Stimulated activated CD4-positive, alpha-beta T cell treated with anti-CD3 and anti-CD28 coated beads, Interleukin-1b, Interleukin-23, amount 100 ng/mL, for 48 hours (primary cell): ENCODE results near the gene MDN1.
"Not testable (repeated sequence)": the region's sequence is repeated elsewhere in the genome, so short reads cannot be mapped to it uniquely, and the experiment has no call there.

Experiments
- DNase-seq: peaks from one replicate; pipeline ENCODE4 v3.0.0-alpha.2; 2020

MDN1 gene

DNA sequence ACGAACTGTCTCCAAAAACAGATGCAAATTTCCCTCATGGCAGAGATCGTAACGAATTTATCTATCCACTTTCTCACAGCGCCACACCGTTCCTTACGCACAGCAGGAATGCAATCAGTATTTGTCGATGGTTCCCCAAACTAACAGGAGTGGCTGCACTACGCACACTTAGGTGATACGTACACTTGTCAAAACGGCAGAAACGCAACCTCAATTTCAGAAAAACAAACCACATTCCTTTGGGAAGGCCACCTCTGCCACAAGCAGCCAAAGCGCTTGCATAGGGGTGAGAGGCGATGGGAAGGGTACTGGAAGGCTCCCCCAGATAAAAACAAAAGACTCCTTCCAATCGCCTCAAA lies 638 bp downstream of the MDN1 start:
- DNase-seq = no peak

DNA sequence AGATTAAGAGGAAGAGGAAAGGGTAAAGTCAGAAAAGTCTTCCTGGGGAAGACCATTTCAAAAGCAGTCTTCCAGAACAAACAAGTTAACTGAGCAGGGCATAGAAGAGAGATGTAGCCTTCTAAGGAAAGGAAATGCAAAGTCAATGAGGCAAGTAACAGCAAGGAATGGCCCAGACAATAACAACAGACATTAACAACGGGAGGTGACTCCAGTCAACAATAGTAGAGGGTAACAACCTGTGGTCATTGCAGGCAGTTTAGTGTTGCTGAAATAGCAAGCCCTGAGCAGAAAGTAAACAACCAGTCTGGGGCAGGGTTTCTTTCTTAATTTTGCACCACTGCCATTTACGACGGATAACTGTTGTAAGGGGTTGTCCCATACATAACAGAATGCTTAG lies 2.1 kb downstream of the MDN1 start:
- no peak for DNase-seq

DNA sequence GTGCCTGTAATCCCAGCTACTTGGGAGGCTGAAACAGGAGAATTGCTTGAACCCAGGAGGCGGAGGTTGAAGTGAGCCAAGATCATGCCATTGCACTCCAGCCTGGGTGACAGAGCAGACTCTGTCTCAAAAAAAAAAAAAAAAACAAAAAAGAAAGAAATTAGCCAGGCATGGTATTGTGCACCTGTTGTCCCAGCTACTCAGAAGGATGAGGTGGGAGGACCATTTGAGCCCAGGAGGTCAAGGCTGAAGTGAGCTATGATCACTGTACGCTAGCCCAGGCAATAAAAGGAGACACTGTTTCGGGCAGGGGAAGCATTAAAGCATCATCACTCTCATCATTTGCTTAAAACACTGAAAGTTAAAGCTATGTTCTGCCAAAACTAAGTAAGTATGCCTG lies 6.2 kb downstream of the MDN1 start:
- not testable (repeated sequence) for DNase-seq

GRCh38 chr6:89807581-89807980 lies 12.0 kb downstream of the MDN1 start:
- no peak for DNase-seq

GRCh38 chr6:89805814-89806371 lies 13.7 kb downstream of the MDN1 start:
- no peak for DNase-seq

DNA sequence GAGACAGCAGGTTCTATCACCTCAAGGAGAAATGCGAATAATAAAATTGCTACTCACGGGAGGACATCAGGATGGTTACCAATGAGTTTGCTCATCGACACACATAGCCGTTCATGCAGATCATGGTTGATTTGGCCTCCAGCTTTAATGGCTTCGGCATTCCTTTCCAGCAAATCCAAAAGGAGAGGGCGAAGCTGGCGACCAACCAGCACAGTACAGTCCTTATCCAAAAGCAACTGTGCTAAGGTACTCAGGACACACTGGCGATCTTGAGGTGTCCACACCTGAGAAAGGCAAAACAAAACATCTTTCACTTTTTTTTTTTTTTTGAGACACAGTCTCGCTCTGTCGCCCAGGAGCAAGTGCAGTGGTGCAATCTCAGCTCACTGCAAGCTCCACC lies 16.3 kb downstream of the MDN1 start:
- no peak for DNase-seq

GRCh38 chr6:89799756-89800155 lies 19.8 kb downstream of the MDN1 start:
- DNase-seq = no peak

- no peak for DNase-seq
Observed at GRCh38 chr6:89799096-89799495, 20.5 kb downstream of the MDN1 start.

DNA sequence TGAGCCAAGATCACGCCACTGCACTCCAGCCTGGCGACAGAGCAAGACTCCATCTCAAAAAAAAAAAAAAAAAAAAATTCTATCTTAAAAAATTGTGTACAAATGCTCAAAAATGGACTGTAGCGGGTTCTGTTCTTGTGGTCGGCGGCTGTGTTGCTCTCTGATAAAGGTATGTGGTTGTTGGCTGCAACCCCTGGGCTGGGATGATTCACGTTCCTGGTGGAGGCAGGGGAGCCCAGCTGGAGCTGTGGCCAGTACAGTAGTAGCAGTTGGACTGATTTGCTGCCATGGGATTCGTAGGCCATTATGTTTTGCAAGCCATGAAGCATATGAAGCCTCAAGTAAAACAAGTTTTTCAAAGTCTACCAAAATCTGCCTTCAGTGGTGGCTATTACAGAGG lies 22.3 kb downstream of the MDN1 start:
- no peak for DNase-seq

DNA sequence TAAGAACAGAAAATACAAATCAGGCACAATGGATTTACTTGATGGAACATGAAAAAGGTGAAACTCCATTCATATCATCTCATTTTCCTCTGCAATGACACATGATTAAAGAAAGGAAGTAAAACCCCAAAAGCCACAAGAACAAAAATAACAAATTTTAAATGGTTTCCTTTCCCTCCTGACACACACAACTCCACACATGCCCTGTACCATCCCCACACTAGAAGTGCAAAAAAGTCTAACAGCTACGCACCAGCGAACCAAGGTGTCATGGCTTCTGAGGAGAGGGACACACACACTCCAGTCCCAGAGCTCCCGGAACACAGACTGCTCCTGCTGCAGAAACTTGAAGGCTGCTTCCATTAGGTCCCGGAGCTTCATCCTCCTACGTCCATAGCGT lies 25.3 kb downstream of the MDN1 start:
- peak; percentile 22 for DNase-seq

- no peak for DNase-seq
Observed at GRCh38 chr6:89793586-89793985, 26.0 kb downstream of the MDN1 start.

GRCh38 chr6:89792881-89793280 lies 26.7 kb downstream of the MDN1 start:
- no peak for DNase-seq

DNA sequence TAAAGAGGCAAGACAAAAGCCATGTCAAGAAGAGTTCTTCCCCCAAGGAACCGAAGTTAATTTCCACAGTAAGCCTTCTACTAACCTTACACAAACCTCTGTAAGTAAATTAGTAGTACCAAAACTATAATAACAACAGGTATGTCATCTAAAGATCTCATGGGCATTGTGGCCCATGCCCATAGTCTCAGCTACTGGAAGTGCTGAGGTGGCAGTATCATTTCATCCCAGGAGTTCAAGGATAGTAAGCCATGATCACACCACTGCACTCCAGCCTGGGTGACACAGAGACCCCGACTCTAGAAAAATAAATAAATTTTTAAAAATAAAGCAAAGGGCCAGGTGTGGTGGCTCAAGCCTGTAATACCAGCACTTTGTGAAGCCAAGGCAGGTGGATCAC lies 29.2 kb downstream of the MDN1 start:
- DNase-seq = no peak

DNA sequence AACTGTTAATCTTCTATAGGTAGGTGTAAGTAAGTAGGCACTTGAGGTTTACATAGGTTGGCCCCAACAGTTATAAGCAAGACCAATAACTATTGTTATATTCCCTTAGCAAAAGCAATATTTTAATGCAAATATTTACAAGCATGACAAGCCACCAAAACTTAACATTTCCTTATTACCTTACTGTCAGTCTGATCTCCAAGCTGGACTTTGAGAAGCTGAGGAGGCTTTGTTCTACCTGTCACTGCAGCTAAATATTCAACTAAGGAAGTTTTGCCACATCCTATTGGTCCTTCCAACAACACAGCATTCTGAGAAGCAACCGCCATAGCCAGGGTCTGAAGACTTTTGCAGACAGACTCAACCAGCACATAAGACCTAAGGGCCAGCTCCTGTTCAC lies 29.6 kb downstream of the MDN1 start:
- no peak for DNase-seq

DNA sequence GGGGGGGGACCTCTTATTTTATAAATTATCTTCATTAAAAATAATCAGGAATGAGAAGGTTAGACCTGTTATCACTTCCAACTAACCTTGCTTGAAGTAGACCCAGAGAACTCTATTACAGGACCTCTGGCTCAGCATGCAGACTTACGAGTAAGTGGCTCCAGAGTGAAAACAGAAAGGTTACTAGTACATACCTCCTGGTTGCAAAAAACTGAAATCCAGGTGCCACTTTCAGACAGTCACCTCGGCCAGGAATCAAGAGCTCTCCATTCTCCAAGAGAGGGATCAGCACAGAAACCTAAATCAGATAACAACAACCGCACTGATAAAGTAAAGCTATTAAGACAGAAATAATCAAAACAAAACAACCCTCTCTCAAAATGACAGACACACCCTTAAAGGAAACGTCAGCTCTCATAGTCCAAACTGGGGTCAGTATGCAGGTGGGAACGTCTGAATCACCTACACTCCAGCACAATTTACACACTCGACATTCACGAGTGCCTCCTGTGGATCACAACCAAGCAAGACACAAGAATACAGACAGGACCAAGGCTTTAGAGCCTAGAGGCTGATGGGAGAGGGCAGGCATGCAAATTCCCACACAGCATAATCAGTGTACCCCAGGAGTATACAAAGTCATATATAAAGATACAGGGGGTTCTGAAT lies 31.8 kb downstream of the MDN1 start:
- no peak for DNase-seq

- DNase-seq = no peak
Observed at GRCh38 chr6:89786970-89787369, 32.6 kb downstream of the MDN1 start.

DNA sequence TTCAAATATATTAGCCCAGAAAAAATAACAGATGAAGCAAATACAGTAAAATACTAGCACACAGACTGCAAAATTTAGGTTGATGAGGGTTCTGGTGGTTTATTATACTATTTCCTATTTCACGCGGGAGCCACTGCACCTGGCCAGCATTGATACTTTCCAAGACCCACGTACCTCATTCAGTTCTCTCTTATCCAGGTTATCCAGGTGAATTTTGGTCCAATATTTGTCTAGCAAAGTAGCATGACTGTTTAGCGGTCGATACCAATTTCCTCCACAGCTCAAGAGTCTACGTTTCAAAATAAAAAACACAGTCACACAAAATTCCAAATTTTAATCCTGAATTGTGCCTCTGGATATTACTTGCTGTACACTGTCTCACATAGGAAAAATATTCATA lies 34.8 kb downstream of the MDN1 start:
- no peak for DNase-seq

DNA sequence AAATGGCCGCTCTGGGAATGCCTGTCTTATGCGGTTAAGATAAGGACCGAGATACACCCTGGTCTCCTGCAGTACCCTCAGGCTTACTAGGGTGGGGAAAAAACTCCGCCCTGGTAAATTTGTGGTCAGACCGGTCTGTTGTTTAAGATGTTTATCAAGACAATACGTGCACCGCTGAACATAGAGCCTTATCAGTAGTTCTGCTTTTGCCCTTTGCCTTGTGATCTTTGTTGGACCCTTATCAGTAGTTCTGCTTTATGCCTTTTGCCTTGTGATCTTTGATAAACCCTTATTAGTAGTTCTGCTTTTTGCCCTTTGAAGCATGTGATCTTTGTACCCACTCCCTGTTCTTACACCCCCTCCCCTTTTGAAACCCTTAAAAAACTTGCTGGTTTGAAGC lies 36.3 kb downstream of the MDN1 start:
- not testable (repeated sequence) for DNase-seq

DNA sequence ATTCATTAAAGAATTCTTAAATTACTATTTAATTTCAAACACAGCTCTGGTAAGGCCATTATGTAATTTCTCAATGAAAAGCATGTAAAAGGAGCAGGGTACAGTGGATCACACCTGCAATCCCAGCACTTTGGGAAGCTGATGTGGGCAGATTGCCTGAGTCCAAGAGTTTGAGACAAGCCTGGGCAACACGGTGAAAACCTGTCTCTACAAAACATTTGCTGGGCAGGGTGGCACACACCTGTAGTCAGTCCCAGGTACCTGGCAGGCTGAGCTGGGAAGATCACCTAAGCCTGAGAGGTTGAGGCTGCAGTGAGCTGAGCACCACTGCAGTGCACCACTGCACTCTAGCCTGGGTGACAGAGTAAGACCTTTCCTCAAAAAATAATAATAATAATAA lies 37.4 kb downstream of the MDN1 start:
- DNase-seq = no peak

GRCh38 chr6:89781070-89782034 lies 38.2 kb downstream of the MDN1 start:
- no peak for DNase-seq

- no peak for DNase-seq
Observed at GRCh38 chr6:89777455-89777854, 42.1 kb downstream of the MDN1 start.

GRCh38 chr6:89776583-89777233 lies 42.9 kb downstream of the MDN1 start:
- DNase-seq = no peak

DNA sequence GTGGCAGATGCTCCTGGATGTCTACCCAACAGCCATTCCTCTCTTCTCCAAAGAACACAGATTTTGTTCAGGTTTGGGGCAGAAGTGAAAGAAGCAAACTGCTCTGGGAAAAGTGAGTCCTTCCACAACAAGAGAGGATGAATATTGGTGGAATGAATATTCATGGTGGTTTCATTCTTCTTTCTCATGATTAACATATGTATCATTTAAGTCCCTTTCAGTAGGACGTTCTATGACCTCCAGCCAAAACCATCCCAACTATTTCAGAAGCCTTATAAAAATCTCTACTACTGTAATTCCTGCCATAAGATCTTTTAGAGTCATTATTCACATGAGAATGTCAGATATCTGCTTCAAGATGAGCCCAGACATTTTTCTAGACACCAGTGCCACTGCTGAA lies 44.4 kb downstream of the MDN1 start:
- no peak for DNase-seq

- DNase-seq = no peak
Observed at GRCh38 chr6:89769572-89769971, 50.0 kb downstream of the MDN1 start.
